Gastroesophageal sphincter (tissue), 4 donors: ENCODE data around the gene ABTB2. TPM values are rescaled to one million over a fixed set of nuclear protein-coding genes. Genes with fewer than 3 reads are reported as not detected.
"Not testable (repeated sequence)": the region's sequence is repeated elsewhere in the genome, so short reads cannot be mapped to it uniquely, and the experiment has no call there.

Source experiments
- ATAC-seq: fragments of 150-250 bp; one replicate; pipeline ENCODE4 v1.9.1; 2016; ENCODE audit warnings: mild to moderate bottlenecking, moderate library complexity
- H3K27ac ChIP-seq, 4 donors: fragments of 200-600 bp; sonication (generic) in 3 of 4; 1 replicate in 3 of 4; 2 replicates in 1 of 4; pipeline ENCODE4 v1.5.1; 2016 to 2019
- H3K27me3 ChIP-seq: fragments of 200-600 bp; sonication (generic); one replicate; pipeline ENCODE4 v1.5.1; 2019
- H3K36me3 ChIP-seq, 2 donors: fragments of 200-600 bp; sonication (generic); one replicate each; pipeline ENCODE4 v1.5.1; 2019; ENCODE audit warnings: control low read depth in 1 of 2
- H3K4me1 ChIP-seq, 3 donors: fragments of 200-600 bp; sonication (generic); 1 replicate in 2 of 3; 2 replicates in 1 of 3; pipeline ENCODE4 v1.5.1; 2016 to 2019; ENCODE audit warnings: control low read depth in 2 of 3
- H3K4me3 ChIP-seq, 2 donors: fragments of 200-600 bp; sonication (generic); one replicate each; pipeline ENCODE4 v1.5.1; 2019; ENCODE audit warnings: mild to moderate bottlenecking in 1 of 2, moderate library complexity in 1 of 2
- H3K9me3 ChIP-seq, 3 donors: fragments of 200-600 bp; sonication (generic); one replicate each; pipeline ENCODE4 v1.5.1; 2017 to 2019; ENCODE audit warnings: control low read depth in 2 of 3
- EP300 ChIP-seq: sonication (generic); formaldehyde crosslinking; IDR thresholded peaks from one replicate; pipeline ENCODE4 v1.6.1; 2017; ENCODE audit warnings: antibody characterized with exemption, mild to moderate bottlenecking
- POLR2A ChIP-seq, 2 donors: fragments of 450-650 bp; IDR thresholded peaks; one replicate each; pipeline ENCODE4 v1.6.1; 2017; ENCODE audit warnings: antibody characterized with exemption in 2 of 2, mild to moderate bottlenecking in 2 of 2, moderate library complexity in 1 of 2
- POLR2AphosphoS5 ChIP-seq: sonication (generic); formaldehyde crosslinking; IDR thresholded peaks from one replicate; pipeline ENCODE4 v1.6.1; 2017; ENCODE audit warnings: antibody characterized with exemption
- WGBS, 2 donors: methylation state at CpG; one replicate each; pipeline ENCODE4 v1.1.5; 2018; ENCODE audit warnings: low coverage in 1 of 2; 5-methylcytosine and 5-hydroxymethylcytosine counted together
- total RNA-seq, 4 donors: library from RNA; depleted of rRNA; stranded (reverse); fragments of >200 nt; gene quantifications; one replicate each; pipeline ENCODE4 v1.1.0, GENCODE V29; 2016
- TF ChIP-seq, protein P1 (sequence below), 4 experiments: fragments of 200-600 bp in 2 of 4; fragments of 450-650 bp in 2 of 4; sonication (generic) in 1 of 4; IDR thresholded peaks; one replicate each; pipeline ENCODE4 v1.5.1; 2017 to 2019; ENCODE audit warnings: antibody characterized with exemption in 4 of 4, mild to moderate bottlenecking in 2 of 4, moderate library complexity in 2 of 4

Gene ABTB2
- total RNA-seq, 4 donors from 2014 or later = 4.1 to 11.0 (median 7.5) TPM

GRCh38 chr11:34394771-34395300 is 37.0 kb upstream of the ABTB2 start:
- 90% methylated on average over 2 of the region's 6 CpGs; no CpG with 5 or more reads in 1 of the 2 donors for WGBS, 2 donors
- TF ChIP-seq POLR2A (IDR thresholded peaks at IDR 0.05) = no peak
- no peak for TF ChIP-seq EP300
- no peak for TF ChIP-seq POLR2AphosphoS5
- TF ChIP-seq, protein P1, sequence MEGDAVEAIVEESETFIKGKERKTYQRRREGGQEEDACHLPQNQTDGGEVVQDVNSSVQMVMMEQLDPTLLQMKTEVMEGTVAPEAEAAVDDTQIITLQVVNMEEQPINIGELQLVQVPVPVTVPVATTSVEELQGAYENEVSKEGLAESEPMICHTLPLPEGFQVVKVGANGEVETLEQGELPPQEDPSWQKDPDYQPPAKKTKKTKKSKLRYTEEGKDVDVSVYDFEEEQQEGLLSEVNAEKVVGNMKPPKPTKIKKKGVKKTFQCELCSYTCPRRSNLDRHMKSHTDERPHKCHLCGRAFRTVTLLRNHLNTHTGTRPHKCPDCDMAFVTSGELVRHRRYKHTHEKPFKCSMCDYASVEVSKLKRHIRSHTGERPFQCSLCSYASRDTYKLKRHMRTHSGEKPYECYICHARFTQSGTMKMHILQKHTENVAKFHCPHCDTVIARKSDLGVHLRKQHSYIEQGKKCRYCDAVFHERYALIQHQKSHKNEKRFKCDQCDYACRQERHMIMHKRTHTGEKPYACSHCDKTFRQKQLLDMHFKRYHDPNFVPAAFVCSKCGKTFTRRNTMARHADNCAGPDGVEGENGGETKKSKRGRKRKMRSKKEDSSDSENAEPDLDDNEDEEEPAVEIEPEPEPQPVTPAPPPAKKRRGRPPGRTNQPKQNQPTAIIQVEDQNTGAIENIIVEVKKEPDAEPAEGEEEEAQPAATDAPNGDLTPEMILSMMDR (IDR thresholded peaks at IDR 0.05) = no peak
- no peak for ATAC-seq

DNA sequence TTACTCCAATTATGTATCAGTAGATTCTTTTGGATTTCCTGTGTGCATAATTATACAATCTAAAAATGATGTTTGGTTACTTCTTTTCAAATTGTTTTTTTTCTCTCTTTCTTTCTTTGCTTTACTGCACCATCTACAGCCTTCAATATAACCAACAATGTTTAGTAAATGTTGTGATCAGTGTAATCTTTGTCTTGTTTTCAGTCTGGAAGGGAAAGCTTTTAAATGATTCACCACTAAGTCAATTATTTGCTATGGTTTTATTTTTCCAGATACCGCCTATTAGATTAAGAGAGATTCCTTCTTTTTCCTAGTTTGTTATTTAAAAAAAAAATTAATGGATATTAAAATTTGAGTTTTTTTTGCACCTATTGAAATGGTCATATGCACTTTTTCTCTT is 29.8 kb upstream of the ABTB2 start:
- WGBS, 2 donors = 89 to 90% methylated on average over 1 of the region's 1 CpG
- no peaks in the 10 kb centered on the region for H3K36me3 ChIP-seq
- peaks cover 0 to under 1% (median 0%) of the 10 kb centered on the region in 3 donors for H3K9me3 ChIP-seq
- H3K4me3 ChIP-seq = no peak overlapping the region
- no peak for ATAC-seq
- no peak for TF ChIP-seq POLR2A (IDR thresholded peaks at IDR 0.05)
- TF ChIP-seq EP300 = no peak
- TF ChIP-seq, protein P1 (IDR thresholded peaks at IDR 0.05) = no peak
- no peak for TF ChIP-seq POLR2AphosphoS5
- H3K4me1 ChIP-seq = no peaks in the 10 kb centered on the region
- H3K27me3 ChIP-seq = no peaks in the 10 kb centered on the region
- no peak overlapping the region for H3K27ac ChIP-seq

More at GRCh38 chr11:34394771-34395300, 37.0 kb upstream of the ABTB2 start:
- Histone ChIP-seq H3K9me3 (peaks cover 0 to 9% (median 0%) of the 10 kb centered on the region in 3 donors), H3K4me1 (peaks cover 0 to 5% (median 0%) of the 10 kb centered on the region in 3 donors), H3K4me3 (no peak overlapping the region), H3K27me3 (no peaks in the 10 kb centered on the region), H3K36me3 (no peaks in the 10 kb centered on the region), H3K27ac (no peak overlapping the region)

- not testable (repeated sequence) for H3K27ac ChIP-seq, H3K9me3 ChIP-seq, H3K4me3 ChIP-seq, ATAC-seq, H3K4me1 ChIP-seq, H3K36me3 ChIP-seq, H3K27me3 ChIP-seq
- WGBS, 2 donors = 81 to 84% methylated on average over 2 of the region's 2 CpGs
These were observed 28.5 kb upstream of the ABTB2 start for GRCh38 chr11:34386356-34386755.

DNA sequence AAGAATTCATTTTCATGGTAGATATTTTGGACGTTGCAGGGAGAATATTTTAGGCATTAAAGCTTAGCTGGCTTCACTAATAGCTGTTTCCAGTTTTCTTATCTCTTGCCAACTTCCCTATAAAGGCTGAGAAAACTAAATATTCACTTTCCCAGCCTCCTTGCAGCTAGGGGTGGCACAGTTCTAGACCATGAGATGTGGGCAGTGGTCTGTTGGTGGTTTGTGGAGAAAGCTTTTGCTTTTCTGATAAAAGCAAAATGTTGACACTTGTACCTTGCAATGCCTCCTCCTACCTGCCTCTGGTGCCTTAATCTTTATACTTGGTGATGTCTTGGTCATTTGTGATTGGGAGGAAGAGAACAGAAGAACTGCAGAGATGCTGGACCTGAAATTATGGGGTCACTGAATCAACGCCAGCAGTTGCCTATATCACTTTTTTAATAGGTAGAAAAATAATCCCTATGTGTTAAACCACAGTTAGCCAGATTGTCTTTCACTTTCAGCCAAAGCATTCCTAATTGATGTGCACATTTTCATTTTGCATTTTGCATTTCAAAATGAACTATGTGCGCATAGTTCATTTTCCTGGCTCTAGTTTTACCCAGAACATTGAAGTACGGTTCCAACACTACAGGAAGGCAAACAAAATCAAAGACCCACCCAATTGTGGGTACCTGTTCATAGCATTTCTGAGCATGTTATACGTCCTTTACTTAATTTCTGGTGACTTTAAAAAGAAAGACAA is 24.9 kb upstream of the ABTB2 start:
- no peaks in the 10 kb centered on the region for H3K36me3 ChIP-seq
- no peaks in the 10 kb centered on the region for H3K4me1 ChIP-seq
- ATAC-seq = no peak
- H3K27me3 ChIP-seq = no peaks in the 10 kb centered on the region
- peaks cover 0 to 9% (median 0%) of the 10 kb centered on the region in 3 donors for H3K9me3 ChIP-seq
- H3K27ac ChIP-seq = no peak overlapping the region
- TF ChIP-seq POLR2A (IDR thresholded peaks at IDR 0.05) (no peak), EP300 (no peak), POLR2AphosphoS5 (no peak)
- TF ChIP-seq, protein P1 (IDR thresholded peaks at IDR 0.05) = no peak
- H3K4me3 ChIP-seq = no peak overlapping the region
- WGBS, 2 donors = 66 to 69% methylated on average over 5 of the region's 5 CpGs

DNA sequence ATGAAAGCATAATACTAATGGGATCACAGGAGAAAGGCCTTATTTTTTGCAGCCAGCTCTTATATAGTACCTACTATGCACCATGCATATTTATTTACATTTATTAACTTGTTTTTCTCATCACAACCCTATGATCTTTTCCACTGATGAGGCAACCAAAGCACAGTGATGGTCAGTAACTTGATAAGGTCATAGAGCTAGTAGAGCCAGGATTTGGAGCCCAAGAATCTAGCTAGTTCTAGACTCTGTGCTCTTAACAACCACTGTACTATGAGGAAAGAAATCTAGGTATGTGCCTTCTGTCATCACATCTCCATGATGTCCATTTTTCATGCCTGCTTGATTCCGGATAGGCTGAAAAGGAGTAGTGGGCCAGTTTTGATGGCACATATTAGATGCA is 24.0 kb upstream of the ABTB2 start:
- peaks cover 0 to 19% (median 0%) of the 10 kb centered on the region in 3 donors for H3K9me3 ChIP-seq
- no peak overlapping the region for H3K4me3 ChIP-seq
- no peak for ATAC-seq
- no peaks in the 10 kb centered on the region for H3K27me3 ChIP-seq
- no peak for TF ChIP-seq EP300
- no peak for TF ChIP-seq POLR2AphosphoS5
- no peak for TF ChIP-seq POLR2A (IDR thresholded peaks at IDR 0.05)
- TF ChIP-seq, protein P1 (IDR thresholded peaks at IDR 0.05) = no peak
- H3K4me1 ChIP-seq = no peaks in the 10 kb centered on the region
- WGBS, 2 donors = 83% methylated on average over 1 of the region's 1 CpG; no CpG with 5 or more reads in 1 of the 2 donors
- no peak overlapping the region for H3K27ac ChIP-seq
- H3K36me3 ChIP-seq = no peaks in the 10 kb centered on the region
